IPS-20b (cell line): ENCODE data around the gene PPP2R1B.

Experiments used
- H3K27ac ChIP-seq: one replicate; pipeline ENCODE4 v1.5.1; 2013; ENCODE audit warnings: low read length
- H3K27me3 ChIP-seq: 2 replicates; pipeline ENCODE4 v1.6.1; 2013; ENCODE audit warnings: mild to moderate bottlenecking, low read length, inconsistent platforms; ENCODE audit not compliant: insufficient read depth
- H3K36me3 ChIP-seq: 2 replicates; pipeline ENCODE4 v1.6.1; 2013; ENCODE audit warnings: low read depth, mild to moderate bottlenecking, inconsistent platforms, low read length, moderate library complexity; ENCODE audit not compliant: insufficient read depth
- H3K4me1 ChIP-seq: 2 replicates; pipeline ENCODE4 v1.6.1; 2013; ENCODE audit warnings: mild to moderate bottlenecking, control low read depth, inconsistent platforms, low read length, moderate library complexity; ENCODE audit not compliant: insufficient read depth
- H3K4me3 ChIP-seq: 2 replicates; pipeline ENCODE4 v1.5.1; 2013; ENCODE audit warnings: mild to moderate bottlenecking, low read length, inconsistent platforms
- H3K9ac ChIP-seq: 2 replicates; pipeline ENCODE4 v1.6.1; 2013; ENCODE audit warnings: low read depth, mild to moderate bottlenecking, inconsistent platforms, low read length, moderate library complexity
- H3K9me3 ChIP-seq: 2 replicates; pipeline ENCODE4 v1.6.1; 2013; ENCODE audit warnings: mild to moderate bottlenecking, low read depth, low read length, inconsistent platforms; ENCODE audit not compliant: insufficient read depth

The PPP2R1B gene

DNA sequence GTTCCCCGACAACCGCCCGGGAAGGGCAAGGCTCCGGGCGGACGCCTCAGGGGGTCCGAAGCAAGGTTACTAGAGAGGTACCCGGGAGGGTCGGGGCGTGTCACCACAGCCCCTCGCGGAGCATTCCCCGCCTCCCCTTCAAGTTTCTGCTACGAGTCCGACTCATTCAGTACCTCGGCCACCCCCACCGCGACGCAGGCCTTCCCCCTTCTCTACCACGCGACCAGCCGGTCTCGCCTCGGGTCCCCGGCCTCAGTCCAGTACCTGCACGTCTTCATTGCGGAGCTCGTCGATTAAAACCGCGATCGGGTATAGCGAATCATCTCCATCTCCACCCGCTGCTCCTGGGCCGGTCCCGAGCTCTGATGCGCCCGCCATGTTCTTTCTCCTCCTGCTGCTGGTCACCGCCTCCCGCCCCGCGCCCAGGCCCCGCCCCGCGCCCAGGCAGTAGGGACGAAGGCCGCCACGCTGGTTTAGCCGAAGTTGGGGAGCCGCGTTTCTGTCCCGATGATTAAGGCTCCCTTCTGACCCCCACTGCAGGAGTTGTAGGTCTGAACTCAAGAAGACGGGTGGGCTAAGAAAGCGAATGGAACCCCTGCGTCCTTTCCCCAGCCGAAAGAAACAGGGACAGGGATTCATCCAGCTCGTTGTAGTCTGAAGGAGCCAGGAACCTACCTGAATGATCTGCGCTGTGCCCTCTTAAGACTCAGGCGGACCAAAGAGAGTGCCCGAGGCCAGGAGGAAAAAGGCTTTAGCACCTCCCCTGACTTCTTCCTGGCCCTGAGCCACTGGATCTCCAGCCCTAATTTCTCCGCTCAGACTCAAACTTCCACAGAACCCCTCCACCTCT, at the start of gene PPP2R1B:
Gene PPP2R1B (minus strand): TSS at position 406 of the 850 bp plus-strand sequence. CDS start 28 bp downstream, at position 378.
- Histone ChIP-seq H3K4me3 (peak within 1 kb of the TSS; percentile 85), H3K27ac (peak within 1 kb of the TSS; percentile 29), H3K9me3 (no peaks in the 10 kb centered on the region), H3K9ac (peak within 1 kb of the TSS; percentile 92), H3K4me1 (peaks cover 21% of the 10 kb centered on the region), H3K27me3 (no peaks in the 10 kb centered on the region; the same call in 1 of the 2 replicates), H3K36me3 (peaks cover 37% of the 10 kb centered on the region)

DNA sequence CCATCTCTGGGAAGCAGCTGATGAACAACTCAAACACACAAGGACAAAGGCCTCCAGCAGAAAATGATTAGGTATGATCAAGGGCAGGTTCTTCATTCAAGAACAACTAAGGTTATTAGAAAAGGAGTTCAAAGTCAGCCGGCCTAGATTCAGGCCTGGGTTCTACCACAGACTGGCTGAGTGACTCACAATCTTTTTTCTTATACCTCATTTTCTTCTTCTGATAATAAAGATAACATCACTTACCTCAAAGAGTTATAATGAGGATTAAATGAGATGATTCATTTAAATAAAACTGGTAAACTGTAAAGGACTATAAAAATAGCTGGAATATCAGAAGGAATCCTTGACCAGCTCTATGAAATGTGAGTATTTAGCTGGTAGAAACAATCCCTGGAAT, 49.3 kb upstream of the PPP2R1B start:
- no peaks in the 10 kb centered on the region for H3K4me1 ChIP-seq
- no peaks in the 10 kb centered on the region for H3K36me3 ChIP-seq
- no peaks in the 10 kb centered on the region for H3K27me3 ChIP-seq
- no peaks in the 10 kb centered on the region for H3K9me3 ChIP-seq
- H3K27ac ChIP-seq = no peak overlapping the region
- no peak overlapping the region for H3K4me3 ChIP-seq
- no peak overlapping the region for H3K9ac ChIP-seq

DNA sequence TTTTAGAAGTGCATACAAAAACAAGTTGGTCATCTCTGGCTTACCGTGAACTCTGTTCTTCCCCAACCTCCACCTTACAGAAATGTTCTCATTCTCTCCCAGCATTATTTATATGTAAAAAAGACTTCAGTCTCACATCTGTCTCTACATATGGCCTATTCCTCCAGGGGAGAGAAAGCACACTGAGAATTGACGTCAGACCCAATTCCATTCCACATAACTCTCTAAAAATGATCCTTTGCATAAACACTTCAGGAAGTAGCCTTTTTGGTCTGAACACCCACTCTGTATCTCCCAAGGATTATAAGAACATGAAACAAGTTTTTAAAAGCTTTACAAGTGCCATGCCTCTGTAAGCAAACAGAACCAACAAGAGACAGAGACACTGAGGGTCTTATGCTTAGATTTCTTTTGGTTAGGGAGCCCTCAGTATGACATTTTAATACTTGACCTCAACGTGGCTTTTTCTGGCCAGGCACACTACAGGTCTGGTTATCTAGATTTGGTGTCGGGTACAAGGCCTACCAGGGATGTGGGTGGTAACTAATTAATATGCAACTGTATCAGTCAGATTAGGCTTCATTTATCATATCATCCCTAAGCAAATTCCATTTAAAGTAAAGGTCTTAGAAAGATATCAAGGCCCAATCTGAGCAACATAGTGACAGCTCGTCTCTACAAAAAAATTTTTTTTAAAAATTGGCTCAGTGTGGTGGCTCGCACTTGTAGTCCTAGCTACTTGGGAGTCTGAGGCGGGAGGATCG, 48.5 kb upstream of the PPP2R1B start:
- H3K27me3 ChIP-seq = no peaks in the 10 kb centered on the region
- H3K4me3 ChIP-seq = no peak overlapping the region
- H3K9me3 ChIP-seq = no peaks in the 10 kb centered on the region
- H3K27ac ChIP-seq = no peak overlapping the region
- H3K36me3 ChIP-seq = no peaks in the 10 kb centered on the region
- no peaks in the 10 kb centered on the region for H3K4me1 ChIP-seq
- H3K9ac ChIP-seq = no peak overlapping the region

DNA sequence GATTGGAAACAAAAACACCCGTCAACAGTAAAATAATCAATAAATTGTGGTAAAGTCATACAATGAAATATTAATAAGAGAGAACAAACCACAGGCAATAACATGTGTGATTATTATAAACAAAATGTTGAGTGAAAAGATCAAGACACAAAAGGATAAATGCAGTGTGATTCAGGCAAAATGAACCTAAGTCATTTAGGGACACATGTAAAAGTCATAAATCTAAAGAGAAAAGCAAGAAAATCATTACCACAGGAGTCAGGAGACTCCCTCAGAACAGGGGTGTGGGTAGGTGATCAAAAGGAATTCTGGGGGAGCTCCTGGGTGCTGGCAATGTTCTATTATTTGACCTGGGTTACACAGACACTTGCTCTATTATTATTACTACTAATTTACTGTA, 47.9 kb upstream of the PPP2R1B start:
- Histone ChIP-seq H3K4me3 (no peak overlapping the region), H3K27me3 (no peaks in the 10 kb centered on the region), H3K9ac (no peak overlapping the region), H3K27ac (no peak overlapping the region), H3K4me1 (no peaks in the 10 kb centered on the region), H3K36me3 (no peaks in the 10 kb centered on the region), H3K9me3 (no peaks in the 10 kb centered on the region)

DNA sequence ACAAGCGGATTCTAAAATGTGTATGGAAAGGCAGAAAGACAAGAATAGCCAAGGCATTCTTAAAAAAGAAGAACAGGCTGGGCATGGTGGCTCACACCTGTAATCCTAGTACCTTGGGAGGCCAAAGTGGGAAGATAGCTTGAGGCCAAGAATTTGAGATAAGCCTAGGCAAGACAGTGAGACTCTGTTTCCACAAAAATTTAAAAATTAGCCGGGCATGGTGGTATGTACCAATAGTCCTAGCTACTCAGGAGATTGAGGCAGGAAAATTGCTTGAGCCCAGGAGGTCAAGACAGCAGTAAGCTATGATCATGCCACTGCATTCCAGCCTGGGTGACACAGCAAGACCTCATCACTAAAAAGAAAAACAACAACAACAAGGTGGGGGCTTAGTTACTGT, 46.0 kb upstream of the PPP2R1B start:
- 0 out of 2 replicates have a peak, but pooled peaks cover 6% of the 10 kb centered on the region for H3K36me3 ChIP-seq
- H3K27me3 ChIP-seq = no peaks in the 10 kb centered on the region
- H3K27ac ChIP-seq = no peak overlapping the region
- H3K9me3 ChIP-seq = no peaks in the 10 kb centered on the region
- no peaks in the 10 kb centered on the region for H3K4me1 ChIP-seq
- no peak overlapping the region for H3K4me3 ChIP-seq
- no peak overlapping the region for H3K9ac ChIP-seq

DNA sequence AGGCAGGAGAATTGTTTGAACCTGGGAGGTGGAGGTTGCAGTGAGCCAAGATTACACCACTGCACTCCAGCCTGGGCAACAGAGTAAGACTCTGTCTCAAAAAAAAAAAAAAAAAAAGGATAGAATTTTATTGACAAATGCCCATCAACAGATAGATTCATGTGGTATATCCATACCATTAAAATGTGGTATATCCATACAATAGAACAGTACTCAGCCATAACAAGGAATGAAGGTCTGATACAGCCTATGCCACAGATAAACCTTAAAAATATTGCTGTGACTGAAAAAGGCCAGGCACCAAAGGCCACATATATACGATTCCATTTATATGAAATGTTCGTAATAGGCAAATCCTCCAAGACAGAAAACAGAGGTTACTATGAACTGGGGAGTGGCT, 45.3 kb upstream of the PPP2R1B start:
- Histone ChIP-seq H3K27ac (no peak overlapping the region), H3K4me1 (no peaks in the 10 kb centered on the region), H3K4me3 (no peak overlapping the region), H3K9ac (no peak overlapping the region), H3K36me3 (0 out of 2 replicates have a peak, but pooled peaks cover 6% of the 10 kb centered on the region), H3K9me3 (no peaks in the 10 kb centered on the region), H3K27me3 (no peaks in the 10 kb centered on the region)

DNA sequence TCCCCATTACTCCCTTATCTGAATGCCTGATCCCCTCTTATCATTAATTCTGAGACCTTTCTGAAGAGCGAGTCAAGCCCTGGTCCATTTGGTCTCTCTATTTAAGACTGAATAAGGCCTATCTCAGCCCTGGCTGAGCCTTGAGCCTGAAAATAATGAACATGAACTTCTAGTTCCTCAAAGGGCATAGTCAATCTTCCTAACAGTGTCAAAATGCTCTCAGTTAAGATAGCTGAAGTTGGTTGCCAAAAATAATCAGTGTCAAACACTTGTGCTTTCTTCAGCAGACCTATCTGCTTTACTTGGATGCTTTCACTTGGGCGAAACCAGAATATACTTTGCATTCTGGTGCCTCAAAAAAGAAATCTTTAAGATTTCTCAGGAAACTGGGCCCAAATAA, 42.6 kb upstream of the PPP2R1B start:
- H3K9ac ChIP-seq = no peak overlapping the region
- H3K27ac ChIP-seq = no peak overlapping the region
- no peaks in the 10 kb centered on the region for H3K9me3 ChIP-seq
- H3K36me3 ChIP-seq = 0 out of 2 replicates have a peak, but pooled peaks cover 6% of the 10 kb centered on the region
- H3K4me1 ChIP-seq = no peaks in the 10 kb centered on the region
- no peaks in the 10 kb centered on the region for H3K27me3 ChIP-seq
- H3K4me3 ChIP-seq = no peak overlapping the region

DNA sequence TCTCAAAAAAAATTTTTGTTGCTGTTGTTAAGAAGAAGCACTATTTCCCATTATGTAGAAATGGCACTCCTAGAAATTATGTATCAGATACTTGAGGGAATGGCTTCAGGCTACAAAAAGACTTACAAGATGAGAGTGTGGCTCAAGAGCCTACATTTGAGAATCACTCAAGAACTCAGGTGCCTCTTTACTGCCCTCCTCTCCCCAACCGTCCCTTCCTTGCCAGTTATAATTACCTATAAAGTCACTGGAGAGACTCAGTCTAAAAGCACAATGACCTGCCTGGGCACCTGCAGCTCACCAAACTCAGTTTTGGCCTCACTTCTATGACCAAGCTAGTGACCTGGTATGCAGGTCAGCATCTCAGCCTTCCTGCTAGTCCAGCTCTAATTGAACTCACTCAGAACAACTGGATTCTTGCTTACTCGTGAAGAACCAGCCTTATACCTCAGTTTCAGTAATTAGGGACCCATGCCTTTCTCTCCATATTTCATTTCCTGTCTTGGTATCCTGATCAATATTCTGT, 41.9 kb upstream of the PPP2R1B start:
- Histone ChIP-seq H3K9me3 (no peaks in the 10 kb centered on the region), H3K36me3 (0 out of 2 replicates have a peak, but pooled peaks cover 6% of the 10 kb centered on the region), H3K9ac (no peak overlapping the region)

DNA sequence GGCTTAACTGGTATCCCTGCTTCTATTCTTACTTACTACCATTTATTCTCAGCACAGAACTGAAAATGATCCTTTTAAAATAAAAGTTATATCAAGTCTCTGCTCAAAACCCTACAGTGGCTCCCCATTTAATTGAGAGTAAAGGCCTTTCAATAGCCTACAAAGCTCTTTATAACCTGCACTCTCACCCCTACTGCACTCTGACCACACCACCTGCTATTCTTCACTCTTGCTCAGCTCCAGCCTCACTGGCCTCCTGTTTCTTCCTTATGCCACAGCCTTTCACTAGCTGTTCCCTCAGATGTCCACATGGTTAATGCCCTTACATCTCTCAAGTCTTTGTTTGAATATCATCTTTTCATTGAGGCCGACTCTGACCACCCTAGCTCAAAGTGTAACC, 40.9 kb upstream of the PPP2R1B start:
- H3K36me3 ChIP-seq = 0 out of 2 replicates have a peak, but pooled peaks cover 6% of the 10 kb centered on the region

More for the DNA sequence above, 41.9 kb upstream of the PPP2R1B start:
- Histone ChIP-seq H3K27me3 (no peaks in the 10 kb centered on the region), H3K27ac (no peak overlapping the region), H3K4me1 (no peaks in the 10 kb centered on the region), H3K4me3 (no peak overlapping the region)

DNA sequence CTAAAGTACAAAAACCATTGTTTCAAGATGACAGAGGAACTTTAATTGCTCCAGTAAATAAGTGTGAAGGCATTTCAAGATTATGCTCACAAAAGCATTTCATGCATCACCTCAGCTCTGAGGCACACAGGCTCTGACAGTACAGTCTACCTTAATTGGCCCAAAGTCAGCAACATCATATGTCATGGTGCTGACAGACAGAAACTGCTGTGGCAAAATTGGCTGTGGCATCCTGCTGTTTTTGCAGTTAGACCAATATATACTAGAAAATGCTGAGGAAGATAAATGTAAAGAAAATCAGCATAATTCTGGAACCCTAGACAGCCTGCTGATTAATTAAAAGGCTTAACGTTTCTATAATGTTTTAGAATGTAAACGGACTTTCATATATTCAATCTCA, 34.9 kb upstream of the PPP2R1B start:
- Histone ChIP-seq H3K9me3 (no peaks in the 10 kb centered on the region), H3K4me1 (no peaks in the 10 kb centered on the region), H3K27ac (no peak overlapping the region), H3K9ac (no peak overlapping the region), H3K4me3 (no peak overlapping the region), H3K36me3 (no peaks in the 10 kb centered on the region), H3K27me3 (no peaks in the 10 kb centered on the region)

More for the DNA sequence above, 40.9 kb upstream of the PPP2R1B start:
- no peak overlapping the region for H3K9ac ChIP-seq
- H3K4me1 ChIP-seq = no peaks in the 10 kb centered on the region
- H3K4me3 ChIP-seq = no peak overlapping the region
- H3K27ac ChIP-seq = no peak overlapping the region
- no peaks in the 10 kb centered on the region for H3K27me3 ChIP-seq
- no peaks in the 10 kb centered on the region for H3K9me3 ChIP-seq

DNA sequence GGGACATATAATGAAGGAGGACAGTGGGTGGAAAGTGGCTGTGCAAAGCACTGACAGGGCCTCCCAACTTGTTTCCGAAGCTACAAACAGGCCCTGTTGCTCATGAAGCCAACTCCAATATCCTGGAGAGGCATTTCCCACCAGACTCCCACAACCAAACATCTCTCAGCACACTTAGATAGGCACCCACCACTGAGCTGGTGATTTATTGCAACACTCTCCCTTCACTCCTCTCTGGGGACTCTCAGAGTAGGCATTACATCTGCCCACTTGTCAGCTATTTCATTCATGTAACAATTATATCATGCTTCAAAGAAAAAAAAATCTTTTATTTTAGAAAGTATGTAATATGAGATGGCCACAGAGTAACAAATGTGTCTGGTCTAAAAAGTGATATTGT, 32.1 kb upstream of the PPP2R1B start:
- H3K36me3 ChIP-seq = no peaks in the 10 kb centered on the region
- H3K9ac ChIP-seq = no peak overlapping the region
- H3K27me3 ChIP-seq = no peaks in the 10 kb centered on the region
- H3K4me3 ChIP-seq = no peak overlapping the region
- H3K4me1 ChIP-seq = no peaks in the 10 kb centered on the region
- no peak overlapping the region for H3K27ac ChIP-seq
- H3K9me3 ChIP-seq = no peaks in the 10 kb centered on the region
